ENCODE results near the gene TMEFF1. TPM values are rescaled to one million over a fixed set of nuclear protein-coding genes. Genes with fewer than 3 reads are reported as not detected.

Gene TMEFF1
- total and polyA plus RNA-seq, 10 of the 15 experiments (the other 5 are each of a cell fraction or from before 2014, with no cell fraction given), result 0.03 to 0.55 (median 0.11) TPM; not detected in 3

- no TSS peak for BruUV-seq (replicated peaks)
- Histone ChIP-seq H3K9me3 (replicated peaks; ENCODE audit: control insufficient read depth, insufficient read depth, low read length) (no peaks in the 10 kb centered on the region), H2AFZ (ENCODE audit: control insufficient read depth, low read depth, low read length) (no peak overlapping the region), H3K4me3 (no peak overlapping the region), H3K36me3 (ENCODE audit: control insufficient read depth in 2 of 2, insufficient read depth in 2 of 2, low read length in 1 of 2) (no peaks in the 10 kb centered on the region), H3K27ac (ENCODE audit: control insufficient read depth, insufficient read depth) (no peak overlapping the region), H3K4me1 (ENCODE audit: control insufficient read depth, insufficient read depth, low read length) (no peaks in the 10 kb centered on the region), H3K4me2 (ENCODE audit: control insufficient read depth, insufficient read depth) (no peak overlapping the region), H3K79me2 (ENCODE audit: control insufficient read depth, insufficient read depth, low read length) (no peaks in the 10 kb centered on the region), H4K20me1 (ENCODE audit: control insufficient read depth, insufficient read depth) (no peaks in the 10 kb centered on the region), H3K9ac (ENCODE audit: control insufficient read depth, insufficient read depth, low read length) (no peak overlapping the region), H3K27me3 (replicated peaks in 1 of 2; ENCODE audit: control insufficient read depth in 2 of 2, insufficient read depth in 2 of 2, low read length in 1 of 2) (no peaks in the 10 kb centered on the region)
- POLR2A ChIA-PET, result no interaction called here
- DNase-seq (ENCODE audit: low read depth, low spot score) (no peak), FAIRE-seq (no peak), ATAC-seq (no peak)
- SMC1A ChIA-PET (ENCODE audit: uncharacterized antibody, unreplicated experiment), result no interaction called here
- intact Hi-C loops (cut with micrococcal nuclease; ENCODE audit: unreplicated experiment), result no loop called here
- no peak for TF ChIP-seq BRCA1 (IDR thresholded peaks at IDR 0.05; ENCODE audit: low read depth, low read length)
- no peak for TF ChIP-seq SRF (IDR thresholded peaks at IDR 0.05; ENCODE audit: low read depth in 2 of 2, low read length in 2 of 2)
- TF ChIP-seq CBFB (IDR thresholded peaks at IDR 0.05; ENCODE audit: low read depth), result no peak
- no peak for TF ChIP-seq SKIL (IDR thresholded peaks at IDR 0.05; ENCODE audit: low read depth, poor library complexity, severe bottlenecking)
- TF ChIP-seq YBX1 (IDR thresholded peaks at IDR 0.05), result no peak
- no peak for TF ChIP-seq CHD4 (IDR thresholded peaks at IDR 0.05)
- no peak for TF ChIP-seq NFXL1 (IDR thresholded peaks at IDR 0.05; ENCODE audit: borderline replicate concordance)
- TF ChIP-seq TARDBP (IDR thresholded peaks at IDR 0.05; ENCODE audit: borderline replicate concordance), result no peak
- no peak for TF ChIP-seq WRNIP1 (IDR thresholded peaks at IDR 0.05; ENCODE audit: borderline replicate concordance, low read depth, low read length)
- no peak for TF ChIP-seq IKZF2 (IDR thresholded peaks at IDR 0.05)
- TF ChIP-seq E2F4 (IDR thresholded peaks at IDR 0.05; ENCODE audit: low read depth, low read length), result no peak
- no peak for TF ChIP-seq HDAC6 (IDR thresholded peaks at IDR 0.05; ENCODE audit: unreplicated experiment)
- TF ChIP-seq RUNX3 (IDR thresholded peaks at IDR 0.05; ENCODE audit: low read length), result no peak
- no peak for TF ChIP-seq ZBTB11 (CRISPR knock-in tag; IDR thresholded peaks at IDR 0.05)
- no peak for TF ChIP-seq NR2C1 (IDR thresholded peaks at IDR 0.05)
- in situ Hi-C loops (cut with MboI), result no loop called here
- RAD21 ChIA-PET (ENCODE audit: unreplicated experiment), result no interaction called here
- CTCF ChIA-PET, result interaction anchor here (2.0 kb wide), 1 partner anchor 28 kb away, joined by 6 read pairs; no protein-coding TSS in a partner anchor
- WGBS (ENCODE audit: insufficient coverage, insufficient replicate concordance, low lambda C conversion rate, missing lambda C conversion rate), result 60% methylated on average over 3 of the region's 3 CpGs
These were observed 100.8 kb downstream of the TMEFF1 start for GRCh38 chr9:100573655-100574260.

Measured in GM12878 (cell line).